RCC 7860 (cell line): ENCODE measurements around the gene FDXR.

Source experiments
- DNase-seq: peaks from one replicate; pipeline ENCODE4 v3.0.0-alpha.2; 2015; ENCODE audit warnings: low spot score
- FAIRE-seq: peaks from 2 replicates; lab custom pipeline; 2012; peaks lifted over from hg19 to GRCh38; lab: Jason Lieb, UNC

Gene FDXR

DNA sequence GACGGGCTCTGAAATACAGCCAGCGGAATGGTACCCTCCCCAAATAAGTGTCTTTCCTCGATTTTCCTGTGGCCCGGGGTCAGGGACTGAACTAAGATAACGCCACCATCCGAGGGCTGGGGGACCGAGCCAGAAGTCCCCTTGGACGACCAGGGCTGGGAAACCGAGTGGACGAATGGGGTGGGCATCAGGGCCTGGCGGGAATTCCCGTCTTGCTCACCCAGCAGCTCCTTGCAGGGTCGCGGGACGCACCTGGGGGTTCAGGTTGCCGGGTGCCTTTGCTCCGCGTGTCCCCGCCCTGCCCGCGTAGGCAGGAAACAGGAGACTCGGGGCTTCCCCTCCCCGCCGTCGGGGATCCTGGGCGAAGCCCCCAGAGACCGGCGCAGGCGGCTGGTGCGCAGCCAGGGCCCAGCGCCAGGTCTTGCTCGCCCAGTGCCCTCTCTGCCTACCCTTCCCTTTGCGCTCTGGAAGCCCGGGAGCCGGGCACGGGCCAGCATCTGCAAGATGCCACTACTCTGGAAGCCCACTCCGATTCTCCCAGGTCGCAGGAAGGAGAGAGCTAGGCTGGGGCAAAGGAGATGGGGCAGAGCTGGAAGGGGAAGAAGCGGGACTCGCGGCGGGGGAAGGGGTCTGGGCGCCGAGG is 12.4 kb downstream of the FDXR start:
- no peak for DNase-seq
- no peak for FAIRE-seq

DNA sequence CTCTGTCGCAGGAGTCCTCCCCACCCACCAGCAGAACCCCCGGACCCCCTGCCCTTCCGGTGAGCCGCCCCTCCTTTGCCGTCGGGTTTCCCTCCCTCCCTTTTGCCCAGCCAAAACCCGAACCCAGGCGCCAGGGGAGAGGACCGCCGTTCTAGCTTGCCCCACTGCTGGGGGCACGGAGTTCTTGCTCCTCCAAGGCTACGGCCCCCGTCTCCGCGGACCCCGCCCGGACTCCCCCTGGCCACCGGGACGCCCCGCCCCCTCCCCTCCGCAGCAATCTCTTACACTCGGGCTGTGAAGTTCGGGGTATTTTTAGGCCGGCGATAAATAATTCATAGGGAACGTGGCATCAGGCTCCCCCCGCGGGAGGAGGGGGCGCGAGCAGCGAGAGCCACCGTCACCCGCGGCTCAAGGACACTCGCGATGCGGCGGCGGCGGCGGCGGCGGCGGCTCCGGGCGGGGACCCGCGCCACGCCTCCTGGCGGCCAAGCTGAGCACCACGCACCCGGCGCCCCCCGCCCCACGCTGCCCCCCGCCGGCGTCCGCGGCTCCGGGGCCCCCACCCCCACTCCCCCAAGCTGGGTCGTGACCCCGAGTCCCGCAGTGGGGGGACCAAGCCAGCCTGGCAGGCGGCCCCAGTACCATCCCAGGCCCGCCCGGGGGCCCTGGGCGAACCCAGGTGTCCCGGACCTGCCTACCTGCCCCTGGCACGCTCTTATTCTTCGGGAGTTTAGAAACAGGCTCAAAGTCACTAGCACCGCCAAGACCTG is 13.2 kb downstream of the FDXR start, which contains the start of gene GRIN2C:
TSS of gene GRIN2C (minus strand) at position 427 of the 770 bp plus-strand sequence. CDS start 4,793 bp downstream, outside the sequence.
- FAIRE-seq, result no peak
- no peak for DNase-seq

DNA sequence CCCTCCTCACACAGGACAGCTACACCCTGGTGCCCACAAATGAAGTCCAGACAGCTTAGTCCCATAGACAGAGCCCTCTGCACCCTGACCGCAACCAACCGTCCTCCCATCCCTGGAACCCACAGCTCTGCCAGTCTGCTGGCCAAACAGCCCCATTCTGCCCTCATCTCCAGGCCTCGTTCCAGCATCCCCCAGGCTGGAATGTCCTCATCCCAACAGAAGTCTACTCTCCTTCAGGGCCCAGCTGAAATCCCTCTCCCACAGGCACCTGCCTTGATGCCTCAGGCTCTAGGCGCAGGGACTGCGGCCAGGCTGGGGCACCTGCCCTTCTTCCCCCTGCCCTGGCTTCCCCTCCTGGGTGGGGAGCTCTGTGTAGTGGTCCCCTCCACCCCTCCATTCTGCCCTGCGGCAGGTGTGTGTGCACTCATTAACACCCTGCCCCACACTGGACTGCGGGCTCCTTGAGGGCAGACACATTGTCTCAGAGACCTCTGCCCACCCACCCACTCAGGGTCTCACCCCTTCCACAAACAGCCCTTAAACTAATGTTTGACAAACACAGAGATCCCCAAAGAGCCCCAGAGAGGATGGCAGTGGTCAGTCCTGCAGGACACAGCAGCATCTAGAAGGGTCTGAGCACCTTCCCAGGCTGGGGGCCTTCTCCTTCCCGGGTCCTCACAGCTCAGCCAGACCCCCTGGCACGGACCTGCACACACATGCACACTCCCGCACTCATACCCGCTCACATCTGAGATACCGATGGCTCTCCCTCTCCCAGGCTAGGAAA is 13.9 kb downstream of the FDXR start:
- DNase-seq (peak; percentile 11), FAIRE-seq (no peak)

DNA sequence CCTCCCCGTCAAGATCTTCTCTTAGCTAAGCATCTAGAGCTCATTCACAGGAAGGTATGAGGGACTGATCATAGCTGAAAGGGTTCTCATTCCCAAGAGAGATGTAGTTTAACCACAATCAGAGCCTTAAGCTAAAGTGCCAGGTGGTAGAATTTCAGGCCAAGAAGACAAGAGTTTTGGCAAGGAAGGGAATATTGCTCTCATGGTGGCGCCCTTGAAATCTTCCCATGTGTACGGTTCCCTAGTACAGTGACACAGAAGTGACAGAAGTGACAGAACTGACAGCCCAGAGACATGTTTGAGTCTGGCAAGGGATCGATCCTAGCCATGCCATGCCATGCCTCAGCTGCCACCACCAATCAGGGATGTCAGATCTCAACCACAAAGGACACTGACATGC is 15.6 kb downstream of the FDXR start:
- DNase-seq, result no peak
- FAIRE-seq, result no peak

DNA sequence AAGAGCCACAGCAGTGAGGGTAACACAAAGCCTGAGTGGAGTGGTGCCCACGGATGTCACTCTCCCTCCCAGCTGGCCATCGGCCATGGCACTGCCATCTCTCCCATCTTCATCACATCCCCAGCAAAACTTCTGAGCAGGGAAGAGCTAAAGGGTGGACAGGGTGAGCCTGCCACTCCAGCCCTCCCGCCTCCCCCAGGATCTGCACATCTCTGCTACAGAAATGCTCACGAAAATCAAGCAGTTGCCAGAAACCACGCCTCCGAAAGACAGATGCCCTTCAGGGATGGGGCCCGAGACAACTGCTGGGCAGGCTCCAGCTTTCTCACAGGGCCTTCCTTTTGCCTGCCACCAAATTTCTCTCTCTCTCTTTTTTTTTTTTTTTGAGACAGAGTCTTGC is 16.7 kb downstream of the FDXR start:
- no peak for DNase-seq
- FAIRE-seq, result no peak

DNA sequence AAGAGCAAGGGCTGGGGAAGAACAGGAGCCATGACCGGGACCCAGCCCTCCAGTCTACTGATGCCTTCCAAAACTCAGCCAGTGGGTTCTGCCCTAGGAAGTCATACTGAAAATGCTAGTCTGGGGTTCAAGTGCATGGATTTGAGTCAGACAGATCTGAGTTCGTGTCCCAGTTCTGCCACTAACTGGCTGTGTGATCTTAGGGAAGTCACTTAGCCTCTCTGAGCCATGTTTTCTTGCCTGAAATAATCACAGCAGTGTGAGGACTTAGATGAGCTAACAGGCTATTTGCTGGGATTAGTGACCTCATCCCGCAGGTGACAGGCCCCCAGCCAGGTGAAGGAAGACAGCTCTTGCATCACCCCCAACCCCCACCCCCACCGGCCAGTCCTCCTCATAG is 17.5 kb downstream of the FDXR start:
- DNase-seq (no peak), FAIRE-seq (no peak)

DNA sequence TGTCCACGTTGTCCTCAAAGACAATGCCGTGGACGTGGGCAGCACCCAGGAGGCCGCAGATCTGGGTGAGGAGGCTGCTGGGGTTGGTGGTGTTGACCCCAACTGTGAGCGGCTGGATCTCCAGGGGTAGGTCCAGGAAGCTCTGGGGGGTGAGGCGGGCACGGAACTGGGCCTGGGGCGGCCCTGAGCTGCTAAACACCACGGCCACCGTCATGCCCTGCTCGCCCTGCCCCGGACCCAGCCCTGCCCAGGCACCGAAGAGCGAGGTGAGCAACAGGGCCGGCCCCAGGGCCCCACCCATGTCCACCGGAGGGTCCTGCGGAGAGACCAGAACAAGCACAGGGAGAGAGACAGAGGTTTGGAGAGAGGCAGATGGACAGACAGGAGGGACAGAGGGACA is 18.0 kb downstream of the FDXR start:
- DNase-seq, result no peak
- FAIRE-seq, result no peak

DNA sequence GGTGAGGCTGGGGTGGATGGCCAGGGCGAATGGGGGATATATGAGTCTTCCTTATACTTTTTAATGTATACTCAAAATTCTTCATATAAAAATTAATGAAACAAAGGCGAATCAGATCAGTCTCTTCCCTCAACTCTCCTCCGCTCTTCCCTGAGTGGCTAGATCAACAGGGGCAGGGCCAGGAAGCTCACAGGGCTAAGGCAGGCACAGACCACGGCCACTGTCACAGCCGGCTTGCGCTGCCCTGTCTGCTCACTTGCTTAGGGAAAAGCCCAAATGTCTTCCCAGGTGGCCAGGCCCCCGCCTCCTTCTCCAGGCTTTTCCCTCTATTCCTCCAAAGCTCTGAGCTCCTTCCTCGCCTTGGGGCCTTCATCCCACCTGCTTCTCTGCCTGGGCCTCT is 19.1 kb downstream of the FDXR start:
- DNase-seq (no peak), FAIRE-seq (no peak)

DNA sequence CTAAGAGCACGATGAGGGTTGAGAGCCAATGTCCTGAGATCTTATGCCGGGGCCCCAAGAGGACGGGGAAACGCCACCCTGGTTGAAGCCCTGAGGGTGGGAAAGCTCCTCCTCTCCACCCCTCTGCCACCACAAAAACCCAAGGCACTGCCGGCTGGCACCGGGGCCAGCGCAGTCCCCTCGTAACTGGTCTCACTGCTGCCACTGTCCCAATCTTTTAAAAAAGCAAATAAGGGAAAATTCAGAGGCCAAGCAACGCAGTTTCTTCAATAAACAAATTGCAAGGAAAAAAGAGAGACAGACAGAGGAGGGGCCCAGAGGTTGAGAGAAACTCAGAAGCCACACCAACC is 19.8 kb downstream of the FDXR start:
- no peak for DNase-seq
- no peak for FAIRE-seq

DNA sequence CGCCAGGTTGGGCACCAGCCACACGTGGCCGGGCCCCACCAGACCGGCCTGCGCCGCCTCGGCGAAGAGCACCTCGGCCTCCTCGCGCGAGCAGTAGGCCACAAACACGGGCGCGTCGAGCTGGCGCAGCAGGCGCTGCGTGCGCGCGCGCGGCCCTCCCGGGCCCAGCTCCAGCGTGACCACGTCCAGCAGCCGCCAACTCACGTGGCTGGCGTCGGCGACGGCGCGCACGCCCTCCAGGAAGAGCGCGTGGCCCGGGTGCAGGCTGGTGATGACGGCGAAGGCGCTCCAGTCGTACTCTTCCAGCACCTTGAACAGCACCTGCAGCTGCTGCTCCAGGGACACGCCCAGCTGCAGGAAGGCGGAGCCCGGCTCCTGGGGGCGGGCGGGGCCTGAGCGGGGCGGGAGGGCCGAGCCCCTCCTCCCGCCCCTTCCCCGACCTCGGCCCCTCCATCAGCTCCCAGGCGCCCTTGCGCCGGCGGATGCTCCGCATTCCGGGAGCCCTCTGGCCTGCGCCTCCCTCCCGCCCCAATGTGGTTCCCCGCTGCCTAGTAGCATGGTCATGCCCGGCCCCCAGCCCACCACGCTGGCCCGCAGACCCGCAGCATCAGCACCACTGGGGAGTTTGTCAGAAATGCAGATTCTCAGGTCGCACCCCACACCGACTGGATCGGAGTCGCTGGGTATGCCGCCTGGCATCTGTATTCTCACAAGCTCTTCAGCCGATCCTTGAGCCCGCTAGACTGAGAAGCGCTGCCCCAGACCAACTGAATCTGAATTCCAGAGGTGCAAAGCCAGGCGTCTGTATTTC is 20.4 kb downstream of the FDXR start:
- DNase-seq, result no peak
- FAIRE-seq, result no peak

DNA sequence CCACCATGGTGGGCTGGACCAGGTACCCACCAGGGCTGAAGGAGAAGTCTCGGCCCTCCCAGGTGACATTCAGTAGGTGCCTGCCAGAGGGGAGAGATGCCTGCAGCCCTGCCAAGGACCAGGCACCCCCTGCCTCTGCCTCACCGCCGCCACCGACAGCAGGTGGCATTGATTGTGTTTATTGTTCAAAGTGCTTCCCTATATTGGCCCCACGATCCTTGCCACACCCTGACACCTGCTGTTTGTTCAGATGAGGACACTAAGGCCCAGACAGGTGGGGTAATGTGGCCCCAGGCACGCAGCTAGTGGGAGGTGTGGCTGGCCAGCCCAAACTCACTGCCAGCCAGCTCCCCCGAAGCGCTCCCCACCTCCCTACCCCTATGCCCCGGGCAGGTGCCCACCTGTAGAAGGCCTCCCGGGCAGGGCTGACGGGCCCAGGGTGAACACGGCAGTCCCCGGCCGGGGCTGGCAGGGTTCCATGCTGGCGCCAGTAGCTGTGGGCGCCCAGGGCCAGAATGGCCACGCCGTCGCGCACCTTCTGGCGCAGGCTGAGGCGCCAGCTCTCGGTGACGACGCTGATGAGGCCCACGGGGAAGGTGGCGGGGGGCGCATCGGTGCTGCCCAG is 21.1 kb downstream of the FDXR start:
- DNase-seq (no peak), FAIRE-seq (no peak)

DNA sequence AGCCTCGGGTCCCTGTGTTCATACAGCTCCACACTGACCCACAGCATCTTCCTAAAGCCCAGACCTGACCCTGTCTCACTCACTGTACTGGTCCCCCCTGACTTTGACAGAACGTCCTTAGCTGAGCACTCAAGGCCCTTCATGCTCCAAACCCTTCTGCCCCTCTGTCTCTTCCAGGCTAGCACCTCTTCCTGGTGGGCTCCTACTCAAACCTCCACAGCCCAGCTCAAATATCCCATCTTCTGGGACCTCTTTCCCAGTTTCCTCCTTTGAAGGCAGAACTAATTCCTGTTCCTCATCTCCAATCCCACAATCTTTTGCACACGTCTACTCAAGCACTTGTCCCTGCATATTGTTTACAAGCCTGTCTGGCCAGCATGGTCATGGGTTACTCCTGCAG is 21.9 kb downstream of the FDXR start:
- FAIRE-seq, result no peak

DNA sequence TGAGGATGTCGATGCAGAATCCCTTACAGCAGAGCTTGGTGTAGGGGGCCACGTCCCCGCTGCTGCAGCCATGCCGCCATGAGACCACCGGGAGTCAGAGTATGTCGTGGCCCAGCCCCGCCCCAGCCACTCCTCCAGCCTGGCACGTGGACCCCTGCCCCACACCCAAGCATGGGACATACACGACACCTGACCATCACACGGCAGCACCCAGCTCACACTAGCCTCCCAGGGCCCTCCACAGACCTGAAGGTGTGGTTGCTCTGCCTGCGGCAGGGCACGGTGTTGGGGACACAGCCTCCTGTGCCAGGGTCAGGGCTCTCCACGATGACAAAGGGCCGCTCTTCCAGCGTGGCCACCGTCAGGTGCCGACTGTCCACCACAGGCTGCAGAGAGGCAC is 22.5 kb downstream of the FDXR start:
- no peak for FAIRE-seq
- DNase-seq, result no peak

More for the DNA sequence above, 21.9 kb downstream of the FDXR start:
- no peak for DNase-seq

DNA sequence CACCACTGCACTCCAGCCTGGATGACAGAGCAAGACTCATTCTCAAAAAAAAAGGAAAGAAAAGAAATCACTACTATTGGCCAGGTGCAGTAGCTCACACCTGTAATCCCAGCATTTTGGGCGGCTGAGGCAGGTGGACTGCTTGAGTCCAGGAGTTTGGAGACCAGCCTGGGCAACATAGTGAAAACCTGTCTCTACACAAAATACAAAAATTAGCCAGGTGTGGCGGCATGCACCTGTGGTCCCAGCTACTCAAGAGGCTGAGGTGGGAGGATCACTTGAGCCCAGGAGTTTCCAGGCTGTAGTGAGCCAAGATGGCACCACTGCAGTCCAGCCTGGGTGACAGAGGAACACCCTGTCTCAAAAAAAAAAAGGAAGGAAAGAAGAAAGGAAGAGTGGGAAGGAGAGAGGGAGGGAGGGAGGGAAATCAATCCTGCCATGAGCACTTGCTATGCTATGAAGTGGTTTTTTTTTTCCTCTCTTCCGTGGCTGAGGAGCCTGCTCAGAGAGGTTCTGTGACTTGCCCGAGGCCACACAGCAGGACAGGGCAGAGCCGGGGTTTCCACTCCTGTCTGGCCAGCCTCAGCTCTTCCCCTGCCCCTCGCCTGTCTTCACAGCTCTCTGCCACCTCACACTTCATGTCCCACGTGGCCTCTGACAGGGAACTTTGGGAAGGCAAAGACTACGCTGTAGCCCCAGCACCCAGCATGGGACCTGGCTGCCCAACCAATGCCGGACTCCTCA is 24.0 kb downstream of the FDXR start:
- DNase-seq, result no peak
- no peak for FAIRE-seq

DNA sequence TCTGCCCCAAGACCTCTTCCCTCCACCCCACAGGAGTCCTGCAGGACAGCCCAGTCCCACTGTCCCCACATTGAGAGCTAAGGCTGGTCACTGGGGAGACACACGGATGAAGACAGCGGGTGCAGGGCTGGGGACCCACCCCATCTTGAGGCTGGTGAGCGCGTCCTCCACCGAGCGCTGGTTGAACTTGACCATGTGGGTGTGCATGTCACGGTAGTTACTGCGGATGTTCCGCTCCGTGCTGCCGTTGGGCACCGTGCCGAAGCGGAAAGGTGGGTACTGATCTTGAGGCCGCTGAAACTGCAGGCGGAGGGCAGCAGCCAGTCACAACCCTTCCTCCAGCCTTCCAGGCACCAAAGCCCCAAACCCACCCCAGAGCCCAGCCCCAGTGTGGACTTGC is 26.2 kb downstream of the FDXR start:
- FAIRE-seq, result no peak

DNA sequence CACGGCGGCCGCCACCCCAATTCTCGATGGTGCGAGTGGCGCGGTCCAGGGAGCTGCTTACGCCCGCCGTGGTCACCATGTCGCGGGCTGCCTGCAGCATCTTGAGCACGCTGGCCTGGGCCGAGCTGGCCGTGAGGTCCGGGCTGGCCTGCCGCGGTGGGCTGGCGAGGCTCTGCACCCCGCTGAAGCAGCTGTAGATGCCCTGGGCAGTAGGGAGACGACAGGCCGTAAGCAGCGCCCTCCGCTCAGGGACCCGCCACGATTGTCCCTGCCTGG is 29.5 kb downstream of the FDXR start:
- FAIRE-seq (no peak), DNase-seq (no peak)

More for the DNA sequence above, 26.2 kb downstream of the FDXR start:
- DNase-seq, result no peak

DNA sequence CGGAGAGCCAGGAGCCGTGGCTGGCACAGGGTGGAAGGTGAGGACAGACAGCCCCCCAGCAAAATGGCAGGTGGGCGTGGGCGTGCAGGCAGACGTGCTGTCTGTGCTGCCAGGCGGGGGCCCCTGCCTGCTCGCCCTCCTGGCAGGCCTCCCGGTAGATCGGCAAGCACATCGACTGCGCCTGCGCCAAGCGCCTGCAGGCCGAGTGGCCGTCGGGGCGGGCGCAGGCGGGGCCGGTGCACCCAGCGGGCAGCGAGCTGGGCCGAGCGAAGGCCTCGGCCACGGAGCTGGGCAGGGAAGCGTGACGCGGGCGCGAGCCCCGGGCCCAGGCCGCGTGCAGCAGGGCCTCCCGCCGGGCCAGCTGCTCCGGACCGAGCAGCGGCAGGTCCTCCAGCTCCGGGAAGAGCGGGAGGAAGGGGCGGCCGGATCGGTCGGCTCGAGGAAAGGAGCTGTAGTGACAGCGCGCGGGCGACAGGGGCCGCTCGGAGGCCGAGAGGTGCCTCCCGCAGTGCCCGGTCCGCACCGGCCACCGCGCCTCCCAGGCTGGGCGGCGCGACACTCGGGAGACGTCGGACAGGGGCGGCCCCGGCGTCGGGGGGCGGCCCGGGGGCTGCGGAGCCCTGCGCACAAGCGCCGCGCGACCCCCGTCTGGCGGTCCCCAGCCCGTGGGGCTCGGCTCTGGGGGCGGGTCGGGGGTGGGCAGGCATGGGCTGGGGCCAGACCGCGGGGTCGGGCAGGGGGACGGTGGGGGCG is 30.0 kb downstream of the FDXR start:
- FAIRE-seq, result no peak
- peak; percentile 49 for DNase-seq

DNA sequence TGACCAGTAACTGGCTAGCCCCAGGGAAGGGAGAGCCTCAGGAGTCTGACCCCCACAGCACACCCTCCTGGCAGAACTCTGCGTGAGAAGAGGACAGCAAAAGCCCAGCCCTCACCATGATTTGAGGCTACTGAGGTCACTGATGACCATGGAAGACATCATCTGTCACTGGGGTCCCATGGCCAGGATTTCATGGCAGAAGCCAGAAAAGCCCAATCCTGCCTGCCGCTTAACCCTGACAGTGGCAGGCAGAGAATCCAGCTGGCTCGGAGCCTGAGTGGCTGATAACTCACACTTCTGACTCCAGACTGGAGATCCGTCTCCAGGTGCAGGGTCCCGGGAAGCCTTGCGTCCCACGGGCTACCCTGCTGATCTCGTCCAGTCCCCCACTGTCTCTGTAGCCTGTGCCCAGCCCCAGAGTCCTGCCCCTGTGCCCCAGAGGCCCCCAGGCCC is 30.6 kb downstream of the FDXR start:
- FAIRE-seq (no peak), DNase-seq (no peak)

DNA sequence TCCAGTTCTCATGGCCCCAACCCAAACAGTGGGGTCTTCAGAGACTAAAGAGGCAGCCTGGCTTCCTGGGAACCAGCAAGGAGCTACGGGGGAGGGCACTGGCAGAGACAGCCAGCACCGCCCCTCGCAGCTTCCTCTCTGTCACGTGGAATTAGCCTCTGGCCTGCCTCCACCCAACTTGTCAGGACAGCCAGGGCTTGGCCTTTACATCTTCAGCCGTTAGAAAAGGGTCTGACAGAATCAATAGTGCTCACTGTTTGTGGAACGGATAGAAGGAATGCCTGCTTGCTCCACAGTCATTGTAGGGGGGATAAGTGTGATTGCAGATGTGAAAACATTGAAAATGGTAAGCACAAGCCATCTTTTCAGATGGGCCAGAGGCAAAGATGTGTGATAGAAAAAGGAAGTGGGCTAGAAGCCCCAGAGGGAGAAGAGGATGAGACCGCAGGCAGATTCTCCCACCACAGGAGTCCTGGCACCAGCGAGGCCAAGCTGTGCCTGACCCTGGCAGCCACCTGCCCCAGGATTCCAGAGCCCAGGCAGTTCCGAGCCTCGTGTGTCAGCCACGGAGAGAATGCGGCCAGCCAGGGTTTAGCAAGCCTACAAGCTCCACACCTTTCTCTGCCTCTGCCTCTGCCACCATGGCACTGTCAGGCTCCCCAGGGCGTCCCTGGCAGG is 31.7 kb downstream of the FDXR start:
- DNase-seq, result no peak
- FAIRE-seq, result no peak
